Right lobe of liver (tissue), 4 donors: ENCODE data around the gene TTC28.

ENCODE experiments used
- CTCF ChIP-seq, 4 donors: fragments of 200-600 bp in 3 of 4; fragments of 450-650 bp in 1 of 4; IDR thresholded peaks; one replicate each; pipeline versions ENCODE4 v1.5.1 to v1.8.0; 2016 to 2022; ENCODE audit warnings: antibody characterized with exemption in 4 of 4, mild to moderate bottlenecking in 2 of 4
- POLR2A ChIP-seq: fragments of 450-650 bp; IDR thresholded peaks from one replicate; pipeline ENCODE4 v1.6.1; 2017; ENCODE audit warnings: antibody characterized with exemption, mild to moderate bottlenecking
- donor health status: DM: no; HTN: no; CAD: no.
- donor health status: DM: no; HTN: no; CAD: no.
- donor health status: DM: no; HTN: yes; CAD: no.

- TF ChIP-seq CTCF (IDR thresholded peaks at IDR 0.05) (no peak), POLR2A (no peak)
Observed at GRCh38 chr22:27984001-27984695, 695.5 kb downstream of the TTC28 start.
